OCI-LY3 (cell line): ENCODE results near the gene APPL2.

Experiments used
- H2AFZ ChIP-seq: fragments of 200-600, 300-600 bp; shearing (Covaris generic); 2 replicates; pipeline ENCODE4 v1.6.0; 2014; ENCODE audit warnings: antibody characterized with exemption, low read depth, low read length
- H3K27ac ChIP-seq: fragments of 200-600, 300-600 bp; sonication (generic); 2 replicates; pipeline ENCODE4 v1.5.1; 2014; ENCODE audit warnings: mild to moderate bottlenecking, low read length, moderate library complexity, mixed read lengths
- H3K27me3 ChIP-seq: fragments of 200-600, 300-600 bp; sonication (generic); 2 replicates; pipeline ENCODE4 v1.6.1; 2014; ENCODE audit warnings: low read depth, low read length, mixed read lengths
- H3K36me3 ChIP-seq: fragments of 200-600, 300-600 bp; sonication (generic); replicated peaks from 2 replicates; pipeline ENCODE3; 2014; ENCODE audit warnings: low read depth, low read length, mixed read lengths
- H3K4me1 ChIP-seq: fragments of 300-600, 200-600 bp; sonication (generic); 2 replicates; pipeline ENCODE4 v1.6.1; 2014; ENCODE audit warnings: low read length, mixed read lengths
- H3K4me2 ChIP-seq: fragments of 200-600, 300-600 bp; sonication (generic); 2 replicates; pipeline ENCODE4 v1.6.1; 2014; ENCODE audit warnings: low read length, mixed read lengths
- H3K4me3 ChIP-seq: fragments of 300-600, 200-600 bp; sonication (generic); 2 replicates; pipeline ENCODE4 v1.5.1; 2014; ENCODE audit warnings: antibody characterized with exemption, mild to moderate bottlenecking, low read length, moderate library complexity
- H3K79me2 ChIP-seq: fragments of 300-600, 200-600 bp; shearing (Covaris generic); 2 replicates; pipeline ENCODE4 v1.6.1; 2014; ENCODE audit warnings: mild to moderate bottlenecking, low read length, mixed read lengths
- H3K9ac ChIP-seq: fragments of 300-600, 200-600 bp; shearing (Covaris generic); 2 replicates; pipeline ENCODE4 v1.6.0; 2014; ENCODE audit warnings: mild to moderate bottlenecking, low read length, moderate library complexity
- H3K9me3 ChIP-seq: fragments of 200-600, 300-600 bp; shearing (Covaris generic); 2 replicates; pipeline ENCODE4 v1.6.1; 2014; ENCODE audit warnings: low read length, mixed read lengths; ENCODE audit not compliant: insufficient read depth
- H4K20me1 ChIP-seq: fragments of 200-600, 300-600 bp; sonication (generic); 2 replicates; pipeline ENCODE4 v1.6.1; 2016; ENCODE audit warnings: low read length, mixed read lengths; ENCODE audit not compliant: insufficient read depth
- CTCF ChIP-seq: fragments of 200-600, 300-600 bp; sonication (generic); IDR thresholded peaks from 2 replicates; pipeline ENCODE4 v1.5.1; 2014; ENCODE audit warnings: antibody characterized with exemption, low read length, low read depth
- EZH2phosphoT487 ChIP-seq: fragments of 200-600 bp; shearing (Covaris generic); IDR thresholded peaks from 2 replicates; pipeline ENCODE4 v1.6.1; 2018; ENCODE audit warnings: antibody characterized with exemption, mixed run types, low read depth

APPL2 gene

GRCh38 chr12:105142259-105142658, 93.7 kb downstream of the APPL2 start:
- no peaks in the 10 kb centered on the region for H3K27me3 ChIP-seq
- peaks cover 54% of the 10 kb centered on the region for H3K36me3 ChIP-seq
- H3K4me2 ChIP-seq = no peak overlapping the region
- H3K27ac ChIP-seq = no peak overlapping the region
- TF ChIP-seq CTCF = no peak
- TF ChIP-seq EZH2phosphoT487 = no peak
- no peaks in the 10 kb centered on the region for H3K4me1 ChIP-seq
- H3K79me2 ChIP-seq = no peaks in the 10 kb centered on the region
- no peaks in the 10 kb centered on the region for H4K20me1 ChIP-seq
- no peaks in the 10 kb centered on the region for H3K9me3 ChIP-seq
- H2AFZ ChIP-seq = no peak overlapping the region
- no peak overlapping the region for H3K4me3 ChIP-seq
- H3K9ac ChIP-seq = no peak overlapping the region

GRCh38 chr12:105141320-105141922, 94.6 kb downstream of the APPL2 start:
- Histone ChIP-seq H3K79me2 (no peaks in the 10 kb centered on the region), H4K20me1 (no peaks in the 10 kb centered on the region), H3K9me3 (no peaks in the 10 kb centered on the region), H3K27me3 (no peaks in the 10 kb centered on the region), H3K4me2 (no peak overlapping the region), H2AFZ (no peak overlapping the region), H3K36me3 (peaks cover 53% of the 10 kb centered on the region), H3K9ac (no peak overlapping the region), H3K4me3 (no peak overlapping the region), H3K4me1 (no peaks in the 10 kb centered on the region), H3K27ac (no peak overlapping the region)
- TF ChIP-seq EZH2phosphoT487 = no peak
- TF ChIP-seq CTCF = no peak

DNA sequence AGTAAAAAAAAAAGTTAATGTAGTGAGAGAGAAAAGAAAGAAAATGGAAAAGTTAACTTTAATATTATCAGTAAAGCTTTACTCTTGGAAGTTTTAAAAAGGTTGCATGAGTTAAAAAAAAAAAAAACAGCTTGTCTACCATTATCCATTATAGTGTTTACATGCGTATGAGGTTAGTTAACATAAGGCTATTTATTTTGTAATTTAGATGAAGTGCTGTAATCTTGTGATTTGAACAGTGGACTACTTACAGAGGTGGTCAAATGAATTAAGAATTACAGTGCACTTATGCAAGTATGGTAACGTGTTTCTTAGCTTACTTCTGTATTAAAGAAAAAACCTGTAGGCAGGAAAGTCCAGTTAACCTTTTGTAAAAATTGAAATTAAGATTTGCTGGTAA, 97.7 kb downstream of the APPL2 start:
- Histone ChIP-seq H3K4me3 (no peak overlapping the region), H3K79me2 (peaks cover 3% of the 10 kb centered on the region; the same call in 1 of the 2 replicates), H3K27me3 (no peaks in the 10 kb centered on the region), H3K4me1 (peaks cover 3% of the 10 kb centered on the region; the same call in 1 of the 2 replicates), H3K9ac (no peak overlapping the region), H3K9me3 (no peaks in the 10 kb centered on the region), H4K20me1 (no peaks in the 10 kb centered on the region), H3K4me2 (no peak overlapping the region), H3K27ac (no peak overlapping the region), H2AFZ (no peak overlapping the region), H3K36me3 (peaks cover 65% of the 10 kb centered on the region)
- no peak for TF ChIP-seq CTCF
- TF ChIP-seq EZH2phosphoT487 = no peak
